Measurements from ENCODE around the gene LRBA. TPM values are rescaled to one million over a fixed set of nuclear protein-coding genes. Genes with fewer than 3 reads are reported as not detected.

The LRBA gene
- total RNA-seq, 1 experiment from 2014 or later = 77.4 TPM

- ChIA-PET POLR2A (ENCODE audit: unreplicated experiment) (interaction anchor here (0.6 to 0.7 kb wide), 2 partner anchors 9 to 63 kb away, joined by 3 to 5 read pairs; no protein-coding TSS in a partner anchor), CTCF (interaction anchor here (0.6 to 1.2 kb wide), 2 partner anchors 19 to 221 kb away, joined by 3 read pairs; no protein-coding TSS in a partner anchor)
- Histone ChIP-seq H3K36me3 (ENCODE audit: low read depth) (no peaks in the 10 kb centered on the region), H3K9me3 (ENCODE audit: insufficient read depth, low read depth) (no peaks in the 10 kb centered on the region), H3K27ac (no peak overlapping the region; the same call in 1 of the 2 replicates), H2AFZ (no peak overlapping the region), H3F3A (ENCODE audit: insufficient read depth, low read depth) (peaks cover 7% of the 10 kb centered on the region; the same call in 1 of the 2 replicates), H3K4me1 (replicated peaks; ENCODE audit: insufficient read depth) (peaks cover 19% of the 10 kb centered on the region), H3K27me3 (ENCODE audit: insufficient read depth, low read depth) (no peaks in the 10 kb centered on the region), H3K79me2 (ENCODE audit: low read depth) (no peaks in the 10 kb centered on the region), H3K4me2 (peak overlapping the region; percentile 61), H3K4me3 (no peak overlapping the region), H3K9me2 (ENCODE audit: insufficient read depth) (no peaks in the 10 kb centered on the region), H4K20me1 (ENCODE audit: insufficient read depth) (no peaks in the 10 kb centered on the region)
- peak; percentile 53 to 88 for DNase-seq
- TF ChIP-seq CTCF (conservative IDR thresholded peaks at IDR 0.05) (no peak), EZH2 (IDR thresholded peaks at IDR 0.05; ENCODE audit: low read depth) (no peak)
- BruUV-seq (replicated peaks) = no TSS peak
- intact Hi-C loops (cut with micrococcal nuclease; ENCODE audit: unreplicated experiment) = no loop called here
Observed at GRCh38 chr4:151035328-151035727, 20.2 kb upstream of the LRBA start.

GRCh38 chr4:151034829-151035228 lies 19.7 kb upstream of the LRBA start:
- Histone ChIP-seq H3K9me3 (ENCODE audit: insufficient read depth, low read depth) (no peaks in the 10 kb centered on the region), H2AFZ (no peak overlapping the region), H3K79me2 (ENCODE audit: low read depth) (no peaks in the 10 kb centered on the region), H3K4me2 (peak overlapping the region; percentile 61), H3K4me1 (replicated peaks; ENCODE audit: insufficient read depth) (peaks cover 19% of the 10 kb centered on the region), H4K20me1 (ENCODE audit: insufficient read depth) (no peaks in the 10 kb centered on the region), H3K27ac (no peak overlapping the region; the same call in 1 of the 2 replicates), H3F3A (ENCODE audit: insufficient read depth, low read depth) (peaks cover 7% of the 10 kb centered on the region; the same call in 1 of the 2 replicates), H3K36me3 (ENCODE audit: low read depth) (no peaks in the 10 kb centered on the region), H3K9me2 (ENCODE audit: insufficient read depth) (no peaks in the 10 kb centered on the region), H3K4me3 (no peak overlapping the region), H3K27me3 (ENCODE audit: insufficient read depth, low read depth) (no peaks in the 10 kb centered on the region)
- no TSS peak for BruUV-seq (replicated peaks)
- intact Hi-C loops (cut with micrococcal nuclease; ENCODE audit: unreplicated experiment) = no loop called here
- ChIA-PET POLR2A (ENCODE audit: unreplicated experiment) (interaction anchor here (0.7 kb wide), 1 partner anchor 9 kb away, joined by 5 read pairs; no protein-coding TSS in a partner anchor), CTCF (interaction anchor here (0.6 to 1.2 kb wide), 2 partner anchors 18 to 221 kb away, joined by 3 read pairs; no protein-coding TSS in a partner anchor)
- no peak for DNase-seq
- TF ChIP-seq CTCF (conservative IDR thresholded peaks at IDR 0.05) (no peak), EZH2 (IDR thresholded peaks at IDR 0.05; ENCODE audit: low read depth) (no peak)

- Histone ChIP-seq H3K79me2 (ENCODE audit: low read depth) (no peaks in the 10 kb centered on the region), H3K27ac (peak overlapping the region; percentile 61), H3K4me1 (replicated peaks; ENCODE audit: insufficient read depth) (peaks cover 19% of the 10 kb centered on the region), H3K36me3 (ENCODE audit: low read depth) (no peaks in the 10 kb centered on the region), H3K27me3 (ENCODE audit: insufficient read depth, low read depth) (no peaks in the 10 kb centered on the region), H3K4me3 (no peak overlapping the region), H3K4me2 (no peak overlapping the region), H3K9me2 (ENCODE audit: insufficient read depth) (no peaks in the 10 kb centered on the region), H3F3A (ENCODE audit: insufficient read depth, low read depth) (peaks cover 7% of the 10 kb centered on the region; the same call in 1 of the 2 replicates), H2AFZ (no peak overlapping the region), H3K9me3 (ENCODE audit: insufficient read depth, low read depth) (no peaks in the 10 kb centered on the region), H4K20me1 (ENCODE audit: insufficient read depth) (no peaks in the 10 kb centered on the region)
- ChIA-PET CTCF (no interaction called here), POLR2A (ENCODE audit: unreplicated experiment) (no interaction called here)
- peak in 1 of 2 experiments; percentile 60 for DNase-seq
- intact Hi-C loops (cut with micrococcal nuclease; ENCODE audit: unreplicated experiment) = no loop called here
- BruUV-seq (replicated peaks) = no TSS peak
- no peak for TF ChIP-seq EZH2 (IDR thresholded peaks at IDR 0.05; ENCODE audit: low read depth)
- TF ChIP-seq CTCF (conservative IDR thresholded peaks at IDR 0.05) = no peak
Observed at GRCh38 chr4:151031831-151032605, 16.9 kb upstream of the LRBA start.

Data from PC-9 (cell line).